Neutrophil (primary cell): ENCODE measurements around the gene CSTPP1.

Experiments used
- H3K27ac ChIP-seq: fragments of 200-600 bp; sonication (generic); 2 replicates; pipeline ENCODE4 v1.5.1; 2016; ENCODE audit warnings: mild to moderate bottlenecking, moderate library complexity
- H3K27me3 ChIP-seq: fragments of 200-600 bp; sonication (generic); 2 replicates; pipeline ENCODE4 v1.6.0; 2016; ENCODE audit warnings: mild to moderate bottlenecking
- H3K36me3 ChIP-seq: fragments of 200-600 bp; sonication (generic); 2 replicates; pipeline ENCODE4 v1.5.1; 2017
- H3K4me1 ChIP-seq, 2 experiments: fragments of 200-600 bp in 1 of 2; sonication (generic) in 1 of 2; 1 replicate in 1 of 2; 2 replicates in 1 of 2; pipeline versions ENCODE4 v1.5.1 to v1.6.1; 2013 to 2016; ENCODE audit warnings: low read depth in 1 of 2, low read length in 1 of 2, mild to moderate bottlenecking in 1 of 2, moderate library complexity in 1 of 2; ENCODE audit not compliant: control insufficient read depth in 1 of 2, insufficient read depth in 1 of 2
- H3K4me3 ChIP-seq, 2 experiments: fragments of 200-600 bp in 1 of 2; sonication (generic) in 1 of 2; 1 replicate in 1 of 2; 2 replicates in 1 of 2; pipeline ENCODE4 v1.5.1; 2013 to 2016; ENCODE audit warnings: low read depth in 1 of 2, low read length in 1 of 2, mild to moderate bottlenecking in 1 of 2, moderate library complexity in 1 of 2
- H3K9me3 ChIP-seq: fragments of 200-600 bp; sonication (generic); 2 replicates; pipeline ENCODE4 v1.5.1; 2016
- TF ChIP-seq, protein P1 (sequence below): fragments of 200-600 bp; sonication (generic); IDR thresholded peaks from 2 replicates; pipeline ENCODE4 v1.5.1; 2016; ENCODE audit warnings: antibody characterized with exemption

CSTPP1 gene

DNA sequence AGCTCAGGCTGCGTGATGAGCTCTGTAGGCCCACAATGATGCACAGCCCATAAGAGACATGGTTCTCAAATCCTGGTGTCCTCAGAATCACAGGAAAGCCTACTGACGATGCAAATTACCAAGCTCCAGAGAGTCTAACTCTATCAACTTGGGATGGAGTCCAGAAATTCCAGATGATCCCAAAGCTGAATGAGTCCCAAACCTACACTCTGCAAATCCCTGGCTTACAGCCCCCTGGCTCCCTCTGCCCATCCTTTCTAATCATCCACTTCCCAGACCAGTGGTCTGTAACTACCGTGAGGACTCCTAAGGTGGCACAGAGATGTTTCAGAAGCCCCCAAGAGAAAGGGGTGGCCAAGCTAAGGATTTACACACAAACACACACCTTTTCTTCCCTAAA lies 226.6 kb downstream of the CSTPP1 start:
- Histone ChIP-seq H3K27me3 (no peaks in the 10 kb centered on the region), H3K36me3 (peaks cover 64% of the 10 kb centered on the region), H3K27ac (no peak overlapping the region), H3K9me3 (no peaks in the 10 kb centered on the region), H3K4me3 (no peak overlapping the region), H3K4me1 (no peaks in the 10 kb centered on the region)
- TF ChIP-seq, protein P1, sequence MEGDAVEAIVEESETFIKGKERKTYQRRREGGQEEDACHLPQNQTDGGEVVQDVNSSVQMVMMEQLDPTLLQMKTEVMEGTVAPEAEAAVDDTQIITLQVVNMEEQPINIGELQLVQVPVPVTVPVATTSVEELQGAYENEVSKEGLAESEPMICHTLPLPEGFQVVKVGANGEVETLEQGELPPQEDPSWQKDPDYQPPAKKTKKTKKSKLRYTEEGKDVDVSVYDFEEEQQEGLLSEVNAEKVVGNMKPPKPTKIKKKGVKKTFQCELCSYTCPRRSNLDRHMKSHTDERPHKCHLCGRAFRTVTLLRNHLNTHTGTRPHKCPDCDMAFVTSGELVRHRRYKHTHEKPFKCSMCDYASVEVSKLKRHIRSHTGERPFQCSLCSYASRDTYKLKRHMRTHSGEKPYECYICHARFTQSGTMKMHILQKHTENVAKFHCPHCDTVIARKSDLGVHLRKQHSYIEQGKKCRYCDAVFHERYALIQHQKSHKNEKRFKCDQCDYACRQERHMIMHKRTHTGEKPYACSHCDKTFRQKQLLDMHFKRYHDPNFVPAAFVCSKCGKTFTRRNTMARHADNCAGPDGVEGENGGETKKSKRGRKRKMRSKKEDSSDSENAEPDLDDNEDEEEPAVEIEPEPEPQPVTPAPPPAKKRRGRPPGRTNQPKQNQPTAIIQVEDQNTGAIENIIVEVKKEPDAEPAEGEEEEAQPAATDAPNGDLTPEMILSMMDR = no peak

DNA sequence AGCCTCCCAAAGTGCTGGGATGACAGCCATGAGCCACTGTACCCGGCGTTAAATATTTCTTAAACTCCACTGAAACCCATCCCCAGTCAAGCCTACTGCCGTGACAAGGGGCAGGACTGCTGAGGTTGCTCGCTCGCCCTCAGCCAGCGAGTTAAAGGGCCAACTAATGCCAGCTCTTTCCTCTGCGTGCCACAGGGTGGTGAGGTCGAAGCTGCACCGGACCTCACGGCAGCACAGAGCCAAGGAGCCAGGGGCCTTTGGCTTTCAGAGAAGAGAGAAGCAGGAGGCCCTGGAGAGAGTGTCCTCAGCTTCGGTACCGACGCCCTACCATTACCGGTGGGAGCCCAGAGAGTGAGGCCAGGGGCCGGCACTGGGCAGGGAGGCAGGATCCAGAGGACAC lies 227.3 kb downstream of the CSTPP1 start:
- TF ChIP-seq, protein P1 = no peak
- peaks cover 71% of the 10 kb centered on the region for H3K36me3 ChIP-seq

DNA sequence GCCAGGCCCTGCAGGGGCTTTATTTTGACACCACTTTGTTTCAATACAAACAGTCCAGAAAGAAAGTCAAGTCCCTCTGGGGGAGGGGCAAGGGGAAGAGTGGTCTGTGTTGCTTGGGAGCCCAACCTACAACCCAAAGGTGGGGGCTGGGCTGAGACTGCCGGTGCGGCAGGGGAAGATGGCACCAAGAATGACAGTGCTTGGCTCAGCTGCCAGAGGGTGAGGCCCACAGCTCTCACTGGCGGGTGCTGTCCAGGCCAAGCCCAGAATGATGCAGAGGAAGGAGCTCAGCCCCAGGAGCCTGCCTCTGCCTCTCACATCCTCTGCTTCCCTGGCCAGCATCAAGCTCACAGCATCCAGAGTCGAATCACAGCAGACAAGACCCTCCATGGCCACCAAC lies 227.8 kb downstream of the CSTPP1 start:
- Histone ChIP-seq H3K27ac (no peak overlapping the region), H3K9me3 (no peaks in the 10 kb centered on the region), H3K27me3 (no peaks in the 10 kb centered on the region), H3K4me3 (no peak overlapping the region), H3K4me1 (no peaks in the 10 kb centered on the region), H3K36me3 (peaks cover 74% of the 10 kb centered on the region)
- TF ChIP-seq, protein P1 = no peak

More for the DNA sequence above, 227.3 kb downstream of the CSTPP1 start:
- no peak overlapping the region for H3K4me3 ChIP-seq
- no peaks in the 10 kb centered on the region for H3K4me1 ChIP-seq
- H3K27me3 ChIP-seq = no peaks in the 10 kb centered on the region
- H3K27ac ChIP-seq = no peak overlapping the region
- no peaks in the 10 kb centered on the region for H3K9me3 ChIP-seq

DNA sequence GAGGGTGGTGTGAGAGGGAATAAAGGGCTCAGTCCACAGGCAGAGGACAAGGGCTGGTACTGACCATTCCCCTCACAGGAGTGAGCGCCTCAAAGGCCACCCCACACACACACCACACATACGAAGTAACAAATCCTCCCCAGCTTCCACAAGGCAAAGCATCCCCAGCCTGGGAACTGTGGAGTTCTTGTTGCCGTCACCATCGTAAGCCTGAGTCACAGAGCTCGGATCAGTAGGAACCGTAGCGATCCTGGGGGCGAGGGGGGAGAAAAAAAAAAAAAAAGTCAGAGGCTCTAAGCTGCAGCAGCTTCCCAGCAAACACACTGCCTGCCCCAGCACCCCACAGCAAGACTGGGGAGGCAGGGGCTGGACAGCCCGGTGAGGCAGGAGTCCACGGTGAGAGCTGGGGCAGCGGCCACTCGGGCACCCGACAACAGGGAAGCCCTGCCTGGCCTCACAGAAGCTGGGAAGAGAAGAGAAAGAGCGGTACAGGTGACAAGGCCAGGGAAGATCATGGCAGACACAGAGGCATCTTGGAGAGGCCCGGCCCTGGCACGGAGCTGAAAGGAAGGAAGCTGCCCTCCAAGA lies 228.8 kb downstream of the CSTPP1 start:
- Histone ChIP-seq H3K4me3 (no peak overlapping the region), H3K36me3 (peaks cover 83% of the 10 kb centered on the region), H3K9me3 (no peaks in the 10 kb centered on the region), H3K4me1 (no peaks in the 10 kb centered on the region), H3K27ac (no peak overlapping the region), H3K27me3 (no peaks in the 10 kb centered on the region)
- TF ChIP-seq, protein P1 = no peak

DNA sequence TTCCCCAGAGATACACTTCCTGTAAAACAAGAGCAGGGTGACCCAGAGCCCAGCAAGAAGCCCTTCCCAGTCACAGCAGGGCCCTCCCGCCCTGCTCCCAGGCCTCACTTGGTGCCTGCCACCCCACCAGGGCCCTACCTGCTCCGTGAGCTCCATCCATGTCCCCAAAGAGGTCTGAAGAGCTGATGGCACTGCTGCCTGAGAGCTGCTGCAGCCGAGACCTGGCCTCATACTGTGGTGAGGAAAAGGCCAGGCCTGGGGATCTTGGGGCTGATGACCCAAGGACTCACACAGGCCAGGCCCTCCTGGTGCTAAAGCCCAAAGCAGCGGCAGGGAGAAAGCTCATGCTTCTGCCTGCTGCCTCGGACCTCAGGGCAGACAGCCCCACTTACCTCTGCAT lies 229.8 kb downstream of the CSTPP1 start:
- no peaks in the 10 kb centered on the region for H3K27me3 ChIP-seq
- no peaks in the 10 kb centered on the region for H3K4me1 ChIP-seq
- peaks cover 94% of the 10 kb centered on the region for H3K36me3 ChIP-seq
- no peaks in the 10 kb centered on the region for H3K9me3 ChIP-seq
- TF ChIP-seq, protein P1 = no peak
- no peak overlapping the region for H3K4me3 ChIP-seq
- no peak overlapping the region for H3K27ac ChIP-seq
